GM23338 (cell line): ENCODE data around the gene CAMSAP1. TPM values are rescaled to one million over a fixed set of nuclear protein-coding genes. Genes with fewer than 3 reads are reported as not detected.

Source experiments
- ATAC-seq: fragments of 200-7000 bp; cut with Tn5 transposase; 3 replicates; pipeline ENCODE4 v1.9.1; 2020
- DNase-seq: peaks from one replicate; pipeline ENCODE4 v3.0.0-alpha.2; 2015; ENCODE audit warnings: low spot score
- H2AFZ ChIP-seq: fragments of 200-600 bp; sonication (generic); 2 replicates; pipeline ENCODE4 v1.8.0; 2016; ENCODE audit warnings: antibody characterized with exemption, mild to moderate bottlenecking, moderate library complexity
- H3F3A ChIP-seq: fragments of 200-600 bp; sonication (generic); replicated peaks from 2 replicates; pipeline ENCODE4 v1.8.0; 2017; ENCODE audit warnings: antibody characterized with exemption, mixed run types, low read depth
- H3K27ac ChIP-seq: fragments of 200-600 bp; sonication (generic); 2 replicates; pipeline ENCODE4 v1.6.1; 2016; ENCODE audit warnings: low read depth
- H3K27me3 ChIP-seq: fragments of 200-600 bp; sonication (generic); 2 replicates; pipeline ENCODE4 v1.8.0; 2016; ENCODE audit warnings: mild to moderate bottlenecking, mixed run types, moderate library complexity; ENCODE audit not compliant: insufficient read depth
- H3K36me3 ChIP-seq: fragments of 200-600 bp; sonication (generic); 2 replicates; pipeline ENCODE4 v1.8.0; 2016; ENCODE audit warnings: mild to moderate bottlenecking; ENCODE audit not compliant: insufficient read depth
- H3K4me1 ChIP-seq: fragments of 200-600 bp; sonication (generic); 2 replicates; pipeline ENCODE4 v1.8.0; 2016; ENCODE audit warnings: mild to moderate bottlenecking, moderate library complexity; ENCODE audit not compliant: insufficient read depth
- H3K4me2 ChIP-seq: fragments of 200-600 bp; sonication (generic); 2 replicates; pipeline ENCODE4 v1.7.1; 2017; ENCODE audit warnings: mixed run types
- H3K4me3 ChIP-seq: fragments of 200-600 bp; sonication (generic); 2 replicates; pipeline ENCODE4 v1.6.1; 2016; ENCODE audit warnings: mixed run types
- H3K79me2 ChIP-seq: fragments of 200-600 bp; sonication (generic); replicated peaks from 2 replicates; pipeline ENCODE4 v1.8.0; 2017; ENCODE audit warnings: mild to moderate bottlenecking; ENCODE audit not compliant: insufficient read depth
- H3K9me2 ChIP-seq: fragments of 200-600 bp; sonication (generic); 2 replicates; pipeline ENCODE4 v1.8.0; 2017; ENCODE audit not compliant: insufficient read depth
- H4K20me1 ChIP-seq: fragments of 200-600 bp; sonication (generic); replicated peaks from 2 replicates; pipeline ENCODE4 v1.8.0; 2017; ENCODE audit warnings: mild to moderate bottlenecking; ENCODE audit not compliant: insufficient read depth
- H3K27ac Mint-ChIP-seq: 2 replicates; pipeline ENCODE4 v1.8.0; 2020; ENCODE audit warnings: inconsistent platforms, mild to moderate bottlenecking, moderate library complexity, mixed read lengths
- H3K27me3 Mint-ChIP-seq: 3 replicates; pipeline ENCODE4 v1.8.0; 2022; ENCODE audit warnings: low read depth, mild to moderate bottlenecking, moderate library complexity, mixed read lengths, inconsistent platforms; ENCODE audit not compliant: insufficient read depth, poor library complexity
- H3K36me3 Mint-ChIP-seq: 3 replicates; pipeline ENCODE4 v1.8.0; 2021; ENCODE audit warnings: low read depth, mild to moderate bottlenecking, inconsistent platforms, moderate library complexity, mixed read lengths
- H3K4me1 Mint-ChIP-seq: 3 replicates; pipeline ENCODE4 v1.8.0; 2020; ENCODE audit warnings: mild to moderate bottlenecking, inconsistent platforms, mixed read lengths
- H3K4me3 Mint-ChIP-seq: 3 replicates; pipeline ENCODE4 v1.8.0; 2021; ENCODE audit warnings: moderate library complexity, mild to moderate bottlenecking, inconsistent platforms, mixed read lengths
- H3K9me3 Mint-ChIP-seq: 3 replicates; pipeline ENCODE4 v1.8.0; 2020; ENCODE audit warnings: moderate library complexity, mild to moderate bottlenecking, inconsistent platforms, mixed read lengths
- CREB1 ChIP-seq: fragments of 250-450 bp; sonication (Bioruptor Pico); IDR thresholded peaks from 2 replicates; pipeline ENCODE4 v1.5.0; 2020; ENCODE audit warnings: low read depth, mild to moderate bottlenecking, moderate library complexity
- CTCF ChIP-seq, 2 experiments: fragments of 200-600 bp in 1 of 2; sonication (generic) in 1 of 2; conservative IDR thresholded peaks; 2 replicates each; pipeline versions ENCODE4 v1.5.1 to v1.6.1; 2016 to 2017; ENCODE audit warnings: antibody characterized with exemption in 2 of 2, low read depth in 2 of 2, mild to moderate bottlenecking in 2 of 2, moderate library complexity in 1 of 2
- ETS1 ChIP-seq: IDR thresholded peaks from 2 replicates; pipeline ENCODE4 v1.6.1; 2016; ENCODE audit warnings: antibody characterized with exemption
- EZH2phosphoT487 ChIP-seq: fragments of 200-600 bp; sonication (generic); IDR thresholded peaks from one replicate; pipeline ENCODE4 v1.8.1; 2018; ENCODE audit warnings: antibody characterized with exemption; ENCODE audit not compliant: unreplicated experiment
- NANOG ChIP-seq: IDR thresholded peaks from 2 replicates; pipeline ENCODE4 v1.6.1; 2016; ENCODE audit warnings: antibody characterized with exemption, borderline replicate concordance
- POLR2AphosphoS5 ChIP-seq: IDR thresholded peaks from 2 replicates; pipeline ENCODE4 v1.6.1; 2016; ENCODE audit warnings: antibody characterized with exemption, low read depth
- STAT1 ChIP-seq: IDR thresholded peaks from one replicate; pipeline ENCODE4 v1.6.1; 2016; ENCODE audit warnings: antibody characterized with exemption; ENCODE audit not compliant: unreplicated experiment
- ZNF462 ChIP-seq: fragments of 250-450 bp; sonication (Bioruptor Pico); IDR thresholded peaks from 2 replicates; pipeline ENCODE4 v1.5.0; 2020; ENCODE audit warnings: mild to moderate bottlenecking, moderate library complexity
- polyA plus RNA-seq: library from polyadenylated mRNA; unstranded; fragments of >200 nt; fragmentation: Nextera tagmentation; extraction: Ambion mirVana; gene quantifications from 2 replicates; pipeline ENCODE4 v1.2.1, GENCODE V29; 2016
- total RNA-seq: library from RNA; depleted of rRNA; stranded (reverse); fragments of >200 nt; shearing (Covaris generic); gene quantifications from 2 replicates; pipeline ENCODE4 v1.2.3, GENCODE V29; 2014

The CAMSAP1 gene
- total and polyA plus RNA-seq, 2 experiments from 2014 or later = 6.9 to 75.4 TPM

GRCh38 chr9:135929656-135930445 lies 22.5 kb upstream of the CAMSAP1 start:
- Histone ChIP-seq H3F3A (0 out of 2 replicates have a peak, but pooled peaks cover 2% of the 10 kb centered on the region), H3K27ac (no peak overlapping the region), H3K4me2 (no peak overlapping the region), H4K20me1 (no peaks in the 10 kb centered on the region; the same call in 1 of the 2 replicates), H3K4me1 (no peaks in the 10 kb centered on the region), H3K27me3 (no peaks in the 10 kb centered on the region), H3K36me3 (peaks cover 7% of the 10 kb centered on the region; the same call in 1 of the 2 replicates), H3K9me2 (no peaks in the 10 kb centered on the region), H2AFZ (no peak overlapping the region), H3K79me2 (no peaks in the 10 kb centered on the region), H3K4me3 (no peak overlapping the region)
- Mint-ChIP-seq H3K9me3 (no peaks in the 10 kb centered on the region), H3K4me3 (no peak overlapping the region), H3K27me3 (peaks cover 17% of the 10 kb centered on the region), H3K27ac (no peak overlapping the region), H3K4me1 (peaks cover 4% of the 10 kb centered on the region; the same call in 2 of the 3 replicates), H3K36me3 (peaks cover 35% of the 10 kb centered on the region)
- TF ChIP-seq CREB1 (no peak), CTCF (conservative IDR thresholded peaks at IDR 0.05; ENCODE audit: low read depth in 2 of 2) (no peak), ETS1 (no peak), NANOG (no peak)
- no peak for DNase-seq
- no peak for ATAC-seq

GRCh38 chr9:135928731-135929655 lies 21.6 kb upstream of the CAMSAP1 start:
- H3K27me3 ChIP-seq = no peaks in the 10 kb centered on the region
- no peak overlapping the region for H3K4me2 ChIP-seq
- no peak overlapping the region for H2AFZ ChIP-seq
- Mint-ChIP-seq H3K27me3 (peaks cover 23% of the 10 kb centered on the region), H3K9me3 (no peaks in the 10 kb centered on the region), H3K4me1 (peaks cover 5% of the 10 kb centered on the region; the same call in 2 of the 3 replicates), H3K36me3 (peaks cover 35% of the 10 kb centered on the region), H3K27ac (no peak overlapping the region), H3K4me3 (no peak overlapping the region)
- no peak for DNase-seq
- no peak for ATAC-seq
- H3K27ac ChIP-seq = no peak overlapping the region
- H3K4me3 ChIP-seq = no peak overlapping the region
- no peaks in the 10 kb centered on the region; the same call in 1 of the 2 replicates for H4K20me1 ChIP-seq
- H3K79me2 ChIP-seq = no peaks in the 10 kb centered on the region
- H3K36me3 ChIP-seq = peaks cover 7% of the 10 kb centered on the region; the same call in 1 of the 2 replicates
- no peaks in the 10 kb centered on the region for H3K4me1 ChIP-seq
- 0 out of 2 replicates have a peak, but pooled peaks cover 2% of the 10 kb centered on the region for H3F3A ChIP-seq
- no peaks in the 10 kb centered on the region for H3K9me2 ChIP-seq
- TF ChIP-seq ETS1 (no peak), ZNF462 (no peak), NANOG (no peak), POLR2AphosphoS5 (no peak), EZH2phosphoT487 (no peak), STAT1 (no peak)
